Stimulated activated CD4-positive, alpha-beta T cell treated with anti-CD3 and anti-CD28 coated beads, Interleukin-4, amount 100 ng/mL, for 1 hour (primary cell): ENCODE measurements around the gene SLC44A5.

Experiments used
- DNase-seq: peaks from one replicate; pipeline ENCODE4 v3.0.0-alpha.2; 2020

SLC44A5 gene

GRCh38 chr1:75588779-75589475 lies 22.0 kb downstream of the SLC44A5 start:
- DNase-seq = no peak

GRCh38 chr1:75587692-75588091 lies 23.2 kb downstream of the SLC44A5 start:
- DNase-seq = no peak

GRCh38 chr1:75583282-75583681 lies 27.6 kb downstream of the SLC44A5 start:
- DNase-seq = no peak

GRCh38 chr1:75582725-75583261 lies 28.1 kb downstream of the SLC44A5 start:
- DNase-seq = no peak

GRCh38 chr1:75579046-75579445 lies 31.9 kb downstream of the SLC44A5 start:
- DNase-seq = no peak

GRCh38 chr1:75575837-75576236 lies 35.1 kb downstream of the SLC44A5 start:
- no peak for DNase-seq

GRCh38 chr1:75567191-75567590 lies 43.7 kb downstream of the SLC44A5 start:
- DNase-seq = no peak

GRCh38 chr1:75559800-75560199 lies 51.1 kb downstream of the SLC44A5 start:
- no peak for DNase-seq

GRCh38 chr1:75559136-75559535 lies 51.8 kb downstream of the SLC44A5 start:
- DNase-seq = no peak

- DNase-seq = no peak
Measured at GRCh38 chr1:75554870-75555269, 56.0 kb downstream of the SLC44A5 start.

GRCh38 chr1:75554181-75554580 lies 56.7 kb downstream of the SLC44A5 start:
- no peak for DNase-seq

GRCh38 chr1:75550559-75550958 lies 60.4 kb downstream of the SLC44A5 start:
- DNase-seq = no peak

- no peak for DNase-seq
Measured at GRCh38 chr1:75548721-75549480, 62.0 kb downstream of the SLC44A5 start.

GRCh38 chr1:75543705-75544104 lies 67.2 kb downstream of the SLC44A5 start:
- no peak for DNase-seq

- no peak for DNase-seq
Measured at GRCh38 chr1:75542818-75543570, 67.9 kb downstream of the SLC44A5 start.

GRCh38 chr1:75539230-75540116 lies 71.4 kb downstream of the SLC44A5 start:
- DNase-seq = no peak

GRCh38 chr1:75533085-75533484 lies 77.8 kb downstream of the SLC44A5 start:
- DNase-seq = no peak

- DNase-seq = no peak
Measured at GRCh38 chr1:75531570-75531969, 79.3 kb downstream of the SLC44A5 start.

GRCh38 chr1:75529488-75529887 lies 81.4 kb downstream of the SLC44A5 start:
- no peak for DNase-seq

GRCh38 chr1:75528001-75528400 lies 82.9 kb downstream of the SLC44A5 start:
- no peak for DNase-seq

GRCh38 chr1:75522389-75522788 lies 88.5 kb downstream of the SLC44A5 start:
- no peak for DNase-seq

- DNase-seq = no peak
Measured at GRCh38 chr1:75521658-75522057, 89.3 kb downstream of the SLC44A5 start.
